ENCODE measurements around the gene SLC8A2.

SLC8A2 gene

DNA sequence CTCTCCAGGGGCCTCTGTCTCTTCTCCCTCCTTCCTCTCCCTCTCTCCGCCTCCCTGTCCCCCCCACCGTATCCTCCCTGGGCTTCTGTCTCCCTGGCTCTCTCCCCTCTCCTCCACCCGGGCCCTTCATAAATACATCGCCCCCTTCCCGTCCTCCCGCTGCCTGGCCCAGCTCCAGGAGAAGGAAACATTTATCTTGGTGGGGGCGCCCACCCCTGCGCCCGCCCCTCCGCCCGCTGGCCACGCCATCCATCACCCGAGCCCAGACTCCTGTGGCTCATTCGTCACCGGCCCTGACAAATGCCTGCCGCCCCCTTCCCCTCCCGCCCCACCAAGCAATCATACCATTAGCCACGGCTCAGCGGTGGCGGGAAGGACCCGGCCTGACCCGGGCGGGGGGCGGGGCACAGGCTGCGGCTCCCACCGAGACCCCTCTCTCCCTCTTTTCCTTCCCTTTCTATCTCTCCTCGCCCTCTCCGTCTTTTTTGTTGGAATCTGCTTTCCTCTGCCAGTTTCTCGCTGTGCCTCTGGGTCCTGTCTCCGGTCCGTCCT is 49.8 kb downstream of the SLC8A2 start:
- TF ChIP-seq, protein P1, sequence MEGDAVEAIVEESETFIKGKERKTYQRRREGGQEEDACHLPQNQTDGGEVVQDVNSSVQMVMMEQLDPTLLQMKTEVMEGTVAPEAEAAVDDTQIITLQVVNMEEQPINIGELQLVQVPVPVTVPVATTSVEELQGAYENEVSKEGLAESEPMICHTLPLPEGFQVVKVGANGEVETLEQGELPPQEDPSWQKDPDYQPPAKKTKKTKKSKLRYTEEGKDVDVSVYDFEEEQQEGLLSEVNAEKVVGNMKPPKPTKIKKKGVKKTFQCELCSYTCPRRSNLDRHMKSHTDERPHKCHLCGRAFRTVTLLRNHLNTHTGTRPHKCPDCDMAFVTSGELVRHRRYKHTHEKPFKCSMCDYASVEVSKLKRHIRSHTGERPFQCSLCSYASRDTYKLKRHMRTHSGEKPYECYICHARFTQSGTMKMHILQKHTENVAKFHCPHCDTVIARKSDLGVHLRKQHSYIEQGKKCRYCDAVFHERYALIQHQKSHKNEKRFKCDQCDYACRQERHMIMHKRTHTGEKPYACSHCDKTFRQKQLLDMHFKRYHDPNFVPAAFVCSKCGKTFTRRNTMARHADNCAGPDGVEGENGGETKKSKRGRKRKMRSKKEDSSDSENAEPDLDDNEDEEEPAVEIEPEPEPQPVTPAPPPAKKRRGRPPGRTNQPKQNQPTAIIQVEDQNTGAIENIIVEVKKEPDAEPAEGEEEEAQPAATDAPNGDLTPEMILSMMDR (IDR thresholded peaks at IDR 0.05; ENCODE audit: low read depth, low read length, missing control alignments): no peak
- DNase-seq (ENCODE audit: low read depth): no peak
- no peak overlapping the region for H3K4me3 ChIP-seq (ENCODE audit: low read depth, low read length)

DNA sequence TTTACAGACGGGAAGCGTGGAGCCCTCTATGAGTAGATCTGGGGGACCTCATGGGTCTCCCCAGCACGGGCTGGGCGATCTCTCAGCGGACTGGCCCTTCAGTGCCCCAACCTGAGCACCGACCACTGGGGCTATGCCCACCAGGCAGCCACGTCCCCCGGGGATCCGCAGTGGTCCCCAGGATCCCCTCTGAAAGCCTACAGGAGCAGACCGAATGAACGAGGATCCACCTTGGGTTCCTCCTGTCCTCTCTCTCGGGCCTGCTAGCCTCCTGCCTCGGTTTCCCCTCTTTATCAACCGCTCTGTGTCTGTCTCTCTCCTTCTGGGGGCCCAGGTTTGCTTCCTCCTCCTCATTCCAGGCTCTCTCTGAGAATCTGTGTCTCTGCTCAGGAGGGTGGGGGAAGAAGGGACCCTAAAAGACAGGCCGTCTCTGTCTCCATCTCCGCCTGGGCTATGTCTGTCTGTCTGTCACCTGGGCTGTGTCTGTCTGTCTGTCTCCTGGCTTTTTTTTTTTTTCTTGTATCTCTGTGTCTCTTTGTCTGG is 50.4 kb downstream of the SLC8A2 start:
- H3K4me3 ChIP-seq (ENCODE audit: low read depth, low read length): no peak overlapping the region
- TF ChIP-seq, protein P1 (IDR thresholded peaks at IDR 0.05; ENCODE audit: low read depth, low read length, missing control alignments): no peak
- no peak for DNase-seq (ENCODE audit: low read depth)

DNA sequence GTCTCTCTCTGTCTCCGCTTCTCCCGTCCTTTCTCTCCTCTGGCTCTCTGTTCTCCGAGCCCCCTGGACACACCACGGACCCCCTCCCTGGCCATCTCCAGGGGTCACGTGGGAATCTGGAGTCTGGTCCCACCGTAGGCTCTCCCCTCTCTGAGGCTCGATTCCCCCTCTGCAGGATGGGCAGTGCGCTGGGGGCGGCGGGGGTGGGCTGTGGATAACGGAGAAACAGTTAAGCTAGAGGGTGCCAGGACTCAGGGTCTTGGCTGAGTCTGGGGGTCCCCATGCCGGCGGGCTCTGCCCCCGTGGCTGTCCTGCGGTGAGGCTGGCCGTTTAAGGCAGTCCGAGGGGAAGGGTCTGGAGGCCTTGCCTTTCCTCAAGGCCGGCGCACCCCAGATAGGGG is 51.9 kb downstream of the SLC8A2 start:
- TF ChIP-seq, protein P1 (IDR thresholded peaks at IDR 0.05; ENCODE audit: low read depth, low read length, missing control alignments): no peak
- H3K4me3 ChIP-seq (ENCODE audit: low read depth, low read length): no peak overlapping the region

DNA sequence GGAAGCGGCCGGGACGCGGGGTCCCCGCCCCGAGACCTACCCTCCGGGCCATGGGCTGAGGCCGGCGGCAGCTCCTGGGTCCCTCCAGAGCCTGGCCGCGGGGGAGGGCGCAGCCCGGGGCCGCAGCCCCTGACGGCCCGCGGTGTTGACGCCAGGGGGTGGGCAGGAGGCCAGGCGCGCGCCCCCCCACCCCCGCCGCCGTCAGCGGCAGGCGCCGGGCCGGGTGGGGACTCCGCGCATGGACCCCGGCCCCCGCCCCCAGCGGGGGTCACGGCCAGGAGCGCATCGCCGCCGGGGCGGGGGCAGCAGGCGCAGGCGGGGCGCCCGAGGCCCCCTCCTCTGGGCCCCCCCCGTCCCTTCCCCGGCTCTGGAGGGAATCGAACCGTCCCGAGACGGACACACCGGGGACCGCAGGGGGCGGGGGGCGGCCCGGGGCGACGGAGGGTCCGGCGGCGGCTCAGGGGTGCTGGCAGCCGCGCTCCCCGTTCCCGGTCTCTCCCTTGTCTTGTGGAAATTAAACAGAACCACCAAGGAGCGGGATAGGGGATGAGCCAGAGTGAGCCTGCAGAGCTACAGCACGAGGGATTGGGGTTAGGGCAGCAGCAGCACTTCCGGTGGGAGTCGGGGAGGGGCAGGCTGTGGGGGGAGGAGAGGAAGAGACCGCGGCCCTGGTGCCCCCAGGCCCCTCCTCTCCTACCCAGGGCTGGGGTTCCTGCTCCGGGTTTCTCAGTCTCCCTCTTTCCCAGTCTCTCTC is 52.5 kb downstream of the SLC8A2 start, which contains the start of gene MEIS3:
MEIS3 (minus strand) TSS at position 498 of the 754 bp plus-strand sequence; CDS start at position 52, 446 bp downstream.
- no peak within 1 kb of the TSS for H3K4me3 ChIP-seq (ENCODE audit: low read depth, low read length)
- DNase-seq (ENCODE audit: low read depth): no peak
- TF ChIP-seq, protein P1 (IDR thresholded peaks at IDR 0.05; ENCODE audit: low read depth, low read length, missing control alignments): no peak

More for the DNA sequence above, 51.9 kb downstream of the SLC8A2 start:
- DNase-seq (ENCODE audit: low read depth): no peak

DNA sequence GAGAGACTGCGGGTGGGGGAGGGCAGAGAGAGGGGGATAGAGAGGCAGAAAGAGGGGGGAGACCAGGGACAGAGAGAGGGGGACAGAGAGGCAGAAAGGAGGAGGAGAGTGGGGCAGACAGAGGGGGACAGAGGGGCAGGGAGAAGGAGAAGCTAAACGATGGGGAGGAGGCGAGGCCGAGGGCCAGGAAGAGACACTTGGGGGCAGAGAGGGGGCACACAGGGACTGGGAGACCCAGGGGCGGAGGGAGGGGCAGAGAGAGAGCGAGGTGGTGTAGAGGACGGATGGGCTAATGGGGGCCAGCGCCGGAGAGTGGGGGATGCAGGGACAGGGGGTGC is 53.0 kb downstream of the SLC8A2 start:
- no peak for DNase-seq (ENCODE audit: low read depth)
- TF ChIP-seq, protein P1 (IDR thresholded peaks at IDR 0.05; ENCODE audit: low read depth, low read length, missing control alignments): no peak
- H3K4me3 ChIP-seq (ENCODE audit: low read depth, low read length): no peak overlapping the region

DNA sequence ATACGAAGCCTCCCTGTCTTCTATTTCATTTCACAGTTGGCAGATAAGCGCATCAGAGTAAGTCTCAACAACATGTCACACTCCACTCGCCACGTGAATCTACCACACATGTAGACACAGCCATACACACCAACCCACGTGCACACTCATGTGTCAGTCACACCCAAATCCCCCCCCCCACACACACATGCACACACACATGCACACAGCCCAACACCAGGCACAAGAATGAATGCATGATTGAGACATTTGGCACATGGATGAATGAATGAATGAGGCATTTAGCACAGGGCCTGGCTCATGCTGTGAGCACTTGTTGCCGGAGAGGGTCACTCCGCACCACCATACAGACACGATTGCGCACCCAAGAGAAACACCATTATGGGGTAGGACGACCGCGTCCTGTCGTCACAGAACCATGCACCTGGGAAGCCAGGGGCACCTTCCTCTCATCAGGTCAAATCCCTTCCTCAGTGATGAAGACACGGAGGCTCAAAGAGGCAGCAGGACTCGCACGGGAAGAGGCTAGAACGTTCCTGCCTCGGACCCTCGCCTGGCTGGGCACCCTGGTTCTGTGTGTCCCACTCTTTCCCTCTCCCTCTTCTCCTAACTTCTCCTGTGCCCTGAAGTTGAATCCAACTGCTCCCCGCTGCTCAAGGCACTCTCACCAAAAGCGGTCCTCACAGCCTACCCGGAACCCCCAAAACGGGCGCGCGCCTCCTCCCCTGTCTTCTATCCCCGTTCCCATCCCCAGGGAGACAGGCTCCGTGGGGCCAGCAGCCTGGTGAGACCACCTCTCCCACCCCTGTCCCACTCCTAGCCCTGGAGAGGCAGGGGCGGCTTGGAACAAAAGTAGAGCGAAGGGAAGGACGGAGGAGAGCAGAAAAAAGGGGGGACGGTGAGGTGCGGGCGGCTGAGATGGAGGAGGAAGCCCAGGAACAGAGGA is 53.7 kb downstream of the SLC8A2 start:
- TF ChIP-seq, protein P1 (IDR thresholded peaks at IDR 0.05; ENCODE audit: low read depth, low read length, missing control alignments): no peak
- no peak overlapping the region for H3K4me3 ChIP-seq (ENCODE audit: low read depth, low read length)
- DNase-seq (ENCODE audit: low read depth): no peak
